Measurements from ENCODE around the gene FGF22.

The FGF22 gene

GRCh38 chr19:613732-614567, 25.7 kb upstream of the FGF22 start:
- TF ChIP-seq TEAD4 (IDR thresholded peaks at IDR 0.05) (no peak), REST (IDR thresholded peaks at IDR 0.05; ENCODE audit: low read depth) (no peak), RAD21 (IDR thresholded peaks at IDR 0.05; ENCODE audit: low read depth) (no peak)

- TF ChIP-seq USF1 (IDR thresholded peaks at IDR 0.05) (no peak), FOXM1 (IDR thresholded peaks at IDR 0.05; ENCODE audit: borderline replicate concordance, low read depth) (no peak), ZBTB7A (IDR thresholded peaks at IDR 0.05; ENCODE audit: low read depth) (no peak), TAF1 (IDR thresholded peaks at IDR 0.05; ENCODE audit: low read depth) (no peak), EGR1 (IDR thresholded peaks at IDR 0.05) (no peak), CREB1 (IDR thresholded peaks at IDR 0.05; ENCODE audit: low read depth) (no peak), EP300 (IDR thresholded peaks at IDR 0.05; ENCODE audit: borderline replicate concordance) (no peak), RAD21 (IDR thresholded peaks at IDR 0.05; ENCODE audit: low read depth) (no peak), MAX (IDR thresholded peaks at IDR 0.05) (no peak), NFIC (IDR thresholded peaks at IDR 0.05) (no peak), CEBPB (IDR thresholded peaks at IDR 0.05) (no peak), REST (IDR thresholded peaks at IDR 0.05; ENCODE audit: low read depth) (no peak), TCF12 (IDR thresholded peaks at IDR 0.05; ENCODE audit: low read depth) (no peak)
Observed at GRCh38 chr19:615619-616018, 24.1 kb upstream of the FGF22 start.

GRCh38 chr19:616062-616700, 23.5 kb upstream of the FGF22 start:
- TF ChIP-seq CEBPB (IDR thresholded peaks at IDR 0.05) (no peak), EGR1 (IDR thresholded peaks at IDR 0.05) (no peak), USF1 (IDR thresholded peaks at IDR 0.05) (no peak), RAD21 (IDR thresholded peaks at IDR 0.05; ENCODE audit: low read depth) (no peak)

- TF ChIP-seq EP300 (IDR thresholded peaks at IDR 0.05; ENCODE audit: borderline replicate concordance) (peak; percentile 70), CEBPB (IDR thresholded peaks at IDR 0.05) (no peak; the same call in 1 of the 2 replicates), REST (IDR thresholded peaks at IDR 0.05; ENCODE audit: low read depth) (no peak), EGR1 (IDR thresholded peaks at IDR 0.05) (peak; percentile 98), TEAD4 (IDR thresholded peaks at IDR 0.05) (peak; percentile 56), RAD21 (IDR thresholded peaks at IDR 0.05; ENCODE audit: low read depth) (no peak), USF1 (IDR thresholded peaks at IDR 0.05) (no peak), TCF12 (IDR thresholded peaks at IDR 0.05; ENCODE audit: low read depth) (peak; percentile 73), ZBTB7A (IDR thresholded peaks at IDR 0.05; ENCODE audit: low read depth) (peak; percentile 85), FOXM1 (IDR thresholded peaks at IDR 0.05; ENCODE audit: borderline replicate concordance, low read depth) (peak; percentile 44; the same call in 1 of the 2 replicates), MAX (IDR thresholded peaks at IDR 0.05) (peak; percentile 80), TAF1 (IDR thresholded peaks at IDR 0.05; ENCODE audit: low read depth) (no peak), YY1 (IDR thresholded peaks at IDR 0.05; ENCODE audit: low read depth) (no peak), CREB1 (IDR thresholded peaks at IDR 0.05; ENCODE audit: low read depth) (no peak), NFIC (IDR thresholded peaks at IDR 0.05) (peak; percentile 74; the same call in 1 of the 2 replicates)
Observed at GRCh38 chr19:616747-617526, 22.7 kb upstream of the FGF22 start.
